CD4-positive, alpha-beta T cell treated with Interleukin-12 subunit alpha and Interleukin-12 subunit beta, for 1 hour (primary cell): ENCODE data around the gene PKD1L1.
A peak's percentile ranks its signal among the peaks of the same experiment; 100 is the strongest.
"Not testable (repeated sequence)": the region's sequence is repeated elsewhere in the genome, so short reads cannot be mapped to it uniquely, and the experiment has no call there.

ENCODE experiments used
- DNase-seq: peaks from one replicate; pipeline ENCODE4 v3.0.0-alpha.2; 2020

Gene PKD1L1

GRCh38 chr7:47948141-47948790 lies at the start of gene PKD1L1:
PKD1L1 (minus strand) TSS chr7:47948466; CDS start chr7:47948440, 26 bp downstream.
- no peak for DNase-seq

GRCh38 chr7:47992446-47992845 lies 44.2 kb upstream of the PKD1L1 start:
- DNase-seq = no peak

- peak; percentile 85 for DNase-seq
Observed at GRCh38 chr7:47991741-47992311, 43.6 kb upstream of the PKD1L1 start.

- no peak for DNase-seq
Observed at GRCh38 chr7:47991270-47991669, 43.0 kb upstream of the PKD1L1 start.

GRCh38 chr7:47990592-47990991 lies 42.3 kb upstream of the PKD1L1 start:
- DNase-seq = no peak

- not testable (repeated sequence) for DNase-seq
Observed at GRCh38 chr7:47989607-47990400, 41.5 kb upstream of the PKD1L1 start.

GRCh38 chr7:47988496-47989386 lies 40.5 kb upstream of the PKD1L1 start:
- DNase-seq = no peak

- no peak for DNase-seq
Observed at GRCh38 chr7:47982610-47983009, 34.3 kb upstream of the PKD1L1 start.

- DNase-seq = not testable (repeated sequence)
Observed at GRCh38 chr7:47980648-47981047, 32.4 kb upstream of the PKD1L1 start.

GRCh38 chr7:47979832-47980181 lies 31.5 kb upstream of the PKD1L1 start:
- no peak for DNase-seq

GRCh38 chr7:47979145-47979831 lies 31.0 kb upstream of the PKD1L1 start, which contains the start of gene HUS1:
HUS1 (minus strand) TSS chr7:47979615; CDS start chr7:47979519, 96 bp downstream.
- peak; percentile 96 for DNase-seq

GRCh38 chr7:47978790-47979144 lies 30.5 kb upstream of the PKD1L1 start:
- no peak for DNase-seq

- no peak for DNase-seq
Observed at GRCh38 chr7:47973739-47974138, 25.5 kb upstream of the PKD1L1 start.

- no peak for DNase-seq
Observed at GRCh38 chr7:47970761-47971160, 22.5 kb upstream of the PKD1L1 start.

- DNase-seq = peak; percentile 56
Observed at GRCh38 chr7:47968847-47969774, 20.8 kb upstream of the PKD1L1 start.

GRCh38 chr7:47967708-47968107 lies 19.4 kb upstream of the PKD1L1 start:
- DNase-seq = no peak

GRCh38 chr7:47967123-47967522 lies 18.9 kb upstream of the PKD1L1 start:
- no peak for DNase-seq

GRCh38 chr7:47965456-47965855 lies 17.2 kb upstream of the PKD1L1 start:
- no peak for DNase-seq

GRCh38 chr7:47962262-47962661 lies 14.0 kb upstream of the PKD1L1 start:
- no peak for DNase-seq

- no peak for DNase-seq
Observed at GRCh38 chr7:47957156-47957555, 8.9 kb upstream of the PKD1L1 start.

- no peak for DNase-seq
Observed at GRCh38 chr7:47956220-47956619, 8.0 kb upstream of the PKD1L1 start.
